Measurements from ENCODE around the gene B3GNT5. TPM values are rescaled to one million over a fixed set of nuclear protein-coding genes. Genes with fewer than 3 reads are reported as not detected.
A peak's percentile ranks its signal among the peaks of the same experiment; 100 is the strongest.

B3GNT5 gene
- total RNA-seq, 1 experiment from 2014 or later: 22.8 TPM

- Histone ChIP-seq H3K4me3 (ENCODE audit: low read depth in 2 of 2, low read length in 2 of 2) (no peak overlapping the region), H3K27me3 (ENCODE audit: control insufficient read depth, insufficient read depth, low read length) (no peaks in the 10 kb centered on the region), H3K9me3 (ENCODE audit: control insufficient read depth, insufficient read depth, low read depth, low read length) (no peaks in the 10 kb centered on the region), H3K36me3 (ENCODE audit: control insufficient read depth, insufficient read depth, low read length) (no peaks in the 10 kb centered on the region), H3K4me1 (ENCODE audit: control insufficient read depth, insufficient read depth, low read length) (peaks cover 13% of the 10 kb centered on the region), H3K27ac (ENCODE audit: low read length) (no peak overlapping the region)
- ChIA-PET POLR2A (interaction anchor here (0.5 to 0.6 kb wide), 2 partner anchors 80 to 943 kb away, joined by 3 read pairs; no protein-coding TSS in a partner anchor), CTCF (no interaction called here)
- ATAC-seq: 0 out of 2 replicates have a peak, but pooled peaks have one; percentile 39
- in situ Hi-C loops (cut with HindIII; ENCODE audit: low pct_unique_long_range_greater_than_20kb, low sequenced_read_pairs) (no loop called here), intact Hi-C loops (cut with micrococcal nuclease; ENCODE audit: unreplicated experiment) (no loop called here)
- TF ChIP-seq POLR2AphosphoS5 (IDR thresholded peaks at IDR 0.05; ENCODE audit: low read depth, low read length) (no peak), SIN3A (IDR thresholded peaks at IDR 0.05; ENCODE audit: borderline replicate concordance, insufficient read depth, low read depth, low read length) (no peak), REST (IDR thresholded peaks at IDR 0.05; ENCODE audit: insufficient read depth in 1 of 2, low read depth in 2 of 2, low read length in 1 of 2) (no peak), CTCF (IDR thresholded peaks at IDR 0.05) (no peak), TCF7L2 (IDR thresholded peaks at IDR 0.05; ENCODE audit: low read depth, low read length) (no peak)
- no peak for DNase-seq (ENCODE audit: low read depth, low spot score)
- no TSS peak for BruUV-seq (replicated peaks)
These were observed 38.5 kb downstream of the B3GNT5 start for GRCh38 chr3:183291497-183292031.

GRCh38 chr3:183293966-183294365, 40.9 kb downstream of the B3GNT5 start:
- POLR2A ChIA-PET: no interaction called here
- no peak for DNase-seq (ENCODE audit: low read depth, low spot score)
- no peaks in the 10 kb centered on the region; the same call in 1 of the 2 replicates for H3K4me1 ChIP-seq (ENCODE audit: control insufficient read depth, insufficient read depth, low read length)
- in situ Hi-C loops (cut with HindIII; ENCODE audit: low pct_unique_long_range_greater_than_20kb, low sequenced_read_pairs) (no loop called here), intact Hi-C loops (cut with micrococcal nuclease; ENCODE audit: unreplicated experiment) (no loop called here)
- no peaks in the 10 kb centered on the region for H3K27me3 ChIP-seq (ENCODE audit: control insufficient read depth, insufficient read depth, low read length)
- BruUV-seq (replicated peaks): no TSS peak
- H3K36me3 ChIP-seq (ENCODE audit: control insufficient read depth, insufficient read depth, low read length): no peaks in the 10 kb centered on the region
- no peaks in the 10 kb centered on the region for H3K9me3 ChIP-seq (ENCODE audit: control insufficient read depth, insufficient read depth, low read depth, low read length)
- CTCF ChIA-PET: no interaction called here
- H3K4me3 ChIP-seq (ENCODE audit: low read depth in 2 of 2, low read length in 2 of 2): no peak overlapping the region
- H3K27ac ChIP-seq (ENCODE audit: low read length): no peak overlapping the region
- ATAC-seq: no peak
- no peak for TF ChIP-seq TCF7L2 (IDR thresholded peaks at IDR 0.05; ENCODE audit: low read depth, low read length)
- TF ChIP-seq POLR2AphosphoS5 (IDR thresholded peaks at IDR 0.05; ENCODE audit: low read depth, low read length): no peak

GRCh38 chr3:183295211-183295610, 42.2 kb downstream of the B3GNT5 start:
- no peak overlapping the region for H3K4me3 ChIP-seq (ENCODE audit: low read depth in 2 of 2, low read length in 2 of 2)
- no peaks in the 10 kb centered on the region for H3K9me3 ChIP-seq (ENCODE audit: control insufficient read depth, insufficient read depth, low read depth, low read length)
- ChIA-PET POLR2A (no interaction called here), CTCF (no interaction called here)
- no peaks in the 10 kb centered on the region for H3K27me3 ChIP-seq (ENCODE audit: control insufficient read depth, insufficient read depth, low read length)
- no peak overlapping the region for H3K27ac ChIP-seq (ENCODE audit: low read length)
- no peaks in the 10 kb centered on the region for H3K36me3 ChIP-seq (ENCODE audit: control insufficient read depth, insufficient read depth, low read length)
- in situ Hi-C loops (cut with HindIII; ENCODE audit: low pct_unique_long_range_greater_than_20kb, low sequenced_read_pairs) (no loop called here), intact Hi-C loops (cut with micrococcal nuclease; ENCODE audit: unreplicated experiment) (no loop called here)
- no peak for ATAC-seq
- no peak for TF ChIP-seq CTCF (IDR thresholded peaks at IDR 0.05)
- TF ChIP-seq SIN3A (IDR thresholded peaks at IDR 0.05; ENCODE audit: borderline replicate concordance, insufficient read depth, low read depth, low read length): no peak
- TF ChIP-seq REST (IDR thresholded peaks at IDR 0.05; ENCODE audit: insufficient read depth in 1 of 2, low read depth in 2 of 2, low read length in 1 of 2): no peak
- no peak for TF ChIP-seq POLR2AphosphoS5 (IDR thresholded peaks at IDR 0.05; ENCODE audit: low read depth, low read length)
- TF ChIP-seq TCF7L2 (IDR thresholded peaks at IDR 0.05; ENCODE audit: low read depth, low read length): no peak
- H3K4me1 ChIP-seq (ENCODE audit: control insufficient read depth, insufficient read depth, low read length): no peaks in the 10 kb centered on the region; the same call in 1 of the 2 replicates
- no peak for DNase-seq (ENCODE audit: low read depth, low spot score)
- BruUV-seq (replicated peaks): no TSS peak

All from Panc1 (cell line).